Measurements from ENCODE around the gene KIAA0408.

DNA sequence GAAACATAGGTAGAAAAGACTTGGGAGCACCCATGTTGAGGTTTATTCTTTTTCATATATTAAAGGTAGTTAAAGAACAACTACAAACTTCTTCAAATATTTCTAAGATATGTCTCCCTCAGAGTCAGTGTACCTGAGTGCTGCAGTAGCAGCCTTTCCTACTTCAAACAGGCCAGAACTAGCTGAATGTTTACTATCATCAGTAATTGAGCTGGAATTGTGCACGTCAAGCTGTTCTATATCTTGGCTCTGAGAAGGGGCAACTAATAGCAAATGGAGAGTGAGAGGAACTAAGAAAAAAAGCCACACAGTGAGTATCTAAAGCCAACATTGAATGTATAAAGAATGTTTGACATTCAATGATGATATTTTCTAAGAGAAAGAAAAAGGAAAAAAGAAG lies 38.2 kb upstream of the KIAA0408 start:
- TF ChIP-seq ATF3 (IDR thresholded peaks at IDR 0.05; ENCODE audit: insufficient read depth, low read depth, low read length), result no peak
- TF ChIP-seq POLR2AphosphoS5 (IDR thresholded peaks at IDR 0.05; ENCODE audit: low read depth, low read length), result no peak
- no peak for TF ChIP-seq RAD21 (IDR thresholded peaks at IDR 0.05 in 1 of 2, conservative IDR thresholded peaks at IDR 0.05 in 1 of 2; ENCODE audit: low read depth in 2 of 2, low read length in 2 of 2)
- TF ChIP-seq, protein P1, sequence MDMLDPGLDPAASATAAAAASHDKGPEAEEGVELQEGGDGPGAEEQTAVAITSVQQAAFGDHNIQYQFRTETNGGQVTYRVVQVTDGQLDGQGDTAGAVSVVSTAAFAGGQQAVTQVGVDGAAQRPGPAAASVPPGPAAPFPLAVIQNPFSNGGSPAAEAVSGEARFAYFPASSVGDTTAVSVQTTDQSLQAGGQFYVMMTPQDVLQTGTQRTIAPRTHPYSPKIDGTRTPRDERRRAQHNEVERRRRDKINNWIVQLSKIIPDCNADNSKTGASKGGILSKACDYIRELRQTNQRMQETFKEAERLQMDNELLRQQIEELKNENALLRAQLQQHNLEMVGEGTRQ (IDR thresholded peaks at IDR 0.05; ENCODE audit: low read length), result no peak
- TF ChIP-seq CTCF (IDR thresholded peaks at IDR 0.05; ENCODE audit: control extremely low read depth in 1 of 3, insufficient read depth in 1 of 3, low read depth in 1 of 3, low read length in 3 of 3), result no peak
- TF ChIP-seq RXRA (IDR thresholded peaks at IDR 0.05; ENCODE audit: insufficient read depth, low read depth, low read length), result no peak

Measured in H1 (cell line).